ENCODE data around the gene ARHGEF2. TPM values are rescaled to one million over a fixed set of nuclear protein-coding genes. Genes with fewer than 3 reads are reported as not detected.

The ARHGEF2 gene
- 63.7 and 69.6 TPM in 2 replicates for total RNA-seq

DNA sequence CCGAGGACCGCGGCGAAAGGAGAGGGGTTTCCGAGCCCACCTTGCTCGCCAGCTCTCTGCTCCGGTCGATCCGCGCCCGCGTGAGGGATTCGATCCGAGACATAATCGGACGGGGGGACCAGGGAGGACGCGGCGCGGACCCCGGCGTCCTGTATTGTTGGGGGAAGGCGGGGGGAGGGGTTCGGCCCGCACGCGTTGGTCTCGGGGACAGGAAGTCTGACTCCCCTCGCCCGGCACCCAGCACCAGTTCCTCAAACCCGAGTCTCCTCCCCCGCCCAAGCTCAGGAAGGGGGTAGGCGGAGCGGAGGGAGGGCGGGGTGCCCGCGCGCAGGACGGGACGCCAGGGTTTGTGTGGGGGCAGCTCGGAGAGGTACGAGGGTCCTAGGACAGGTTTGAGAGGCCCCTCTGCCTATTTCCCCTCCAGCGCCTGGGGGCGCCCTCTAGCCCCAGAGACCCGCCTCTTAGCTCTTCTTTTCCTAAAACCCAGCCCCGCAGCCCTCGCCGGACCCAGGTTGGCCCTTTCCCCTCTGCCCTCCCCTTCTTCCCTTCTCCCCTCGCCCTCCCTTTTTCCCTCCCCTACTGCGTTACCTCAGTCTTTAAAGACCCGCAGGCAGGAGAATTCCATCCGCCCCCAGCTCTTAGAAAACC lies at the start of gene ARHGEF2:
Gene ARHGEF2 (minus strand): TSS at position 223 of the 648 bp plus-strand sequence. CDS start 120 bp downstream, at position 103.

DNA sequence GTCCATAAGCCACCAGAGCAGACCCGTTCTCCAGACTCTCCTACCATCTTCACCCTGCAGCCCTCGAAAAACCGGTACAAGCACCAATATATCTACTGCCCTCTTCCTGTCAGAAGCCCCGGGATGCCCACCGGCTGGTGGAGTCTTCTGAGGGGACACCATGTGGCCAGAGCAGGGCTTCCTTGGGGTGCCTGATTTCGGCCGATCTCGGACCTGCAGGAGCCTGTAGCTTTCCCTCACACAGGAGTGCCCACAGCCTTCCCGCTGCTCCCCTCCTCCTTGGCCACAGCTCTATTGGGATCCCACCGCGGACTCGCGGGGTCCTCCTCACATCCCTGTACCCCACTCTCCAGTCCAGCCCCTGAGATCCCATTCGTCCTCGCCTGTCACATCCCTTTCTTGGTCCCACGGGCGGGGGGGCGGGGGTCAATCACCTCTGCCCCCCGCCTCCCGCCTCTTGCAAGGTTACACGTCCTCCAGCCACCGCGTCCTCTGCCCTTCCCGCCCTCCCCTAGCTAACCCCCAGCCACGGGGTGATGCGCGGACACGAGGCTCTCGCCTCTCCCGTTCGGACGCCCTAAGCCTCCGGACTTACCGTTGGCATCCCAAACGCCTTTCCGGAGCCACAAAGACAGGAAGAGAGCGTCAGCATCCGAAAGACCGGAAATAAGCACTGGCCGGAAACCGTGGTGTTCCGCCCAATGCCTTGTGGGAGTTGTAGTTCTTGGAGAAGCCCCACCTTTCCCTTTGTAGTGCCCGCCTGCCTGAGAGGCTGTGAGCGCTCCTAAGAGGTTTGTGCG lies 42.1 kb upstream of the ARHGEF2 start, which contains the start of gene SSR2:
Gene SSR2 (minus strand): TSS at position 659 of the 800 bp plus-strand sequence. CDS start 784 bp downstream, outside the sequence.

GRCh38 chr1:155940993-155941844 lies 37.1 kb downstream of the ARHGEF2 start, which contains the start of gene RXFP4:
Gene RXFP4 (plus strand): TSS chr1:155941638. CDS start chr1:155941710, 72 bp downstream.

DNA sequence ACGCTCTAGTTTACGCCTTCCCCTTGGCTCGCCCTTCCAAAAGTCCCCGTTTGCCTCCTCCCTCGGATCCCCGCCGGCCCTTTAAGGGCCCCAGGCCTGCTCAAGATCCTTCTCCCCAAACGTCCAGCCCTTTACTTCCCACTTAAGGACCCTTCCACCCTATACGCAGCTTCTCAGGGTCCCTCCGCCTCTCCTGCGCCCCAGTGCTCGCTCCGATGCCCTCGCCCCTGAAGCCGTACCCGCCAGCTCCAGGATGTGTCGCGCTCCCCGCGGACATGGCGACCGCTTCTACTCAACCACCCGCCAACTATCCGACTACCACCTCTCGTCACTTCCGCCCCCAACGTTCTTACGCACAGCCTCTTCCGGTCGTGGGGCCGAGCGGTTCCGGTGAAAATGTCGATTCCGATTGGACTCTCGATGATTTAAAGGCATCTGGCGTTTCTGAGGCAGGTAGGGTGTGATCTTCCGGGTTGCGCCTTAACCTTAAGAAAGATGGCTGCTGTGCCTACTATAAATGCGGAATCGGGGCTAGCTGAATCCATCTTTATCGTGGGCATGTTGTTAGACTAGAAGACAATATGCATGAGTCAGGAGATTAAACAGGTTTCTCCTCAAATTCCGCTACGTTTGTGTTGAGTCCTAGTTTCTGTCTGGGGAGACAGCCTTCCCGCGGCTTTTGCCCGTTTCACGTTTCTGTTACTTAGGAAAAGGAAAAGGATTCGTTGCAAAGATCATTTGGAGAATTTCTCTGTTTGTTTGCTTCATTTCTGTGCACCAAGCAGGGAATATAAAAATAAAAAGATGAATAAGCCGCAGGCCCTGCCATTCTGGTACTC lies 44.0 kb downstream of the ARHGEF2 start, which contains the start of gene KHDC4:
Gene KHDC4 (minus strand): TSS at position 317 of the 839 bp plus-strand sequence. CDS start 40 bp downstream, at position 277.

DNA sequence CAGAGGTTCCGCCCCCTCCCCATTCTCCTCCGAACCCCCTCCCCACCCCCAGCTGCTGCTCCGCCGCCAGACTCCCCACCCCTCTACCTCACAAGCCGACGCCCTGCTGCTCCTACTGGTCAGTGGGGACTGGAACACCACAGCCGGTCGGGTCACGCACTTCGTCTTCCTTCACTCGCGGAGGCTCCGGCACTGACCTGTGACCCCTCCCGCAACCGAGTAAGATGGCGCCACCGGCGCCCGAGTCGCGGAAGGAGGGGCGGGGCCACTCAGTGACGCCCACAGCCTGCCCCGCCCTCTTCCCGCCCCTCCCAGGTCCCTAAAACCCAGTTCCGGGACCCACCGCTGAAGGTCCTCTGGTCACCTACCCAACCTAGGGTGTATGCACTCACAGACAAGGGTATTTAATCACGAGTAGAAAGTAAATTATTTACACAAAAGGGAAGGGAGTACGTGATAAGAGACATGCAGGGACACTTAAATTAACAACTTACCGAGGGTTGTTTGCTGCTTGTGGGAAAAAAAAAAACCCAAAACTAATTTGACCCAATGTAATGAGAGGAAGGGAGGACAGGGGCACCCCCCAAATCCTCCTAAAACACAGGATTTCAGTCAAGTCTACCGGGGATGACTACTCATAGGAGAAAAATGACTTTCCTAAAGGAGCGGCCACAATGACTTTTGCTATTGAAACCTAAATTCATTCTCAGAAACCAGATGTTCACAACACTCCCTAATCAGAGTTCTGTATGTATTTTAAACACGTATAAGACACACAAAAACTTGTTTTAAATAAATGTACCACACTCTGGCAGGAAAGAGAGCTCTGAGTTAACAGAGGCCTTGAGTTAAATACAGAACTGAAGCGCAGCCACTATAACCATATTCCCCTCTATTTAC lies 66.9 kb downstream of the ARHGEF2 start, which contains the start of gene RIT1:
Gene RIT1 (minus strand): TSS at position 194 of the 900 bp plus-strand sequence. CDS start 588 bp downstream, outside the sequence.

Other genes starting within 250 kb of the ARHGEF2 start
- gene GON4L, start 121.3 kb downstream of the ARHGEF2 start, total RNA-seq, result 28.7 and 34.8 TPM in 2 replicates
- gene SYT11, start 119.0 kb downstream of the ARHGEF2 start, total RNA-seq, result 80.1 and 93.3 TPM in 2 replicates
- gene RIT1, start 67.2 kb downstream of the ARHGEF2 start, total RNA-seq, result 46.0 and 61.7 TPM in 2 replicates
- gene KHDC4, start 44.1 kb downstream of the ARHGEF2 start, total RNA-seq, result 24.0 and 27.4 TPM in 2 replicates
- gene RXFP4, start 36.9 kb downstream of the ARHGEF2 start, total RNA-seq, result 0.12 TPM in 1 of 2 replicates, not detected in the other
- gene SSR2, start 42.4 kb upstream of the ARHGEF2 start, total RNA-seq, result 356 and 368 TPM in 2 replicates
- 9.8 and 11.6 TPM in 2 replicates for gene UBQLN4, start 75.3 kb upstream of the ARHGEF2 start, total RNA-seq
- 50.4 and 57.7 TPM in 2 replicates for gene LAMTOR2, start 76.2 kb upstream of the ARHGEF2 start, total RNA-seq
- not detected in 2 replicates for gene RAB25, start 82.6 kb upstream of the ARHGEF2 start, total RNA-seq
- gene MEX3A, start 103.9 kb upstream of the ARHGEF2 start, total RNA-seq, result 0.40 and 0.50 TPM in 2 replicates
- gene LMNA, start 136.2 kb upstream of the ARHGEF2 start, total RNA-seq, result 2,412 and 2,559 TPM in 2 replicates
- 3.0 and 6.8 TPM in 2 replicates for gene SEMA4A, start 175.0 kb upstream of the ARHGEF2 start, total RNA-seq
- 9.2 and 10.1 TPM in 2 replicates for gene SLC25A44, start 215.6 kb upstream of the ARHGEF2 start, total RNA-seq
- gene PMF1, start 234.5 kb upstream of the ARHGEF2 start, total RNA-seq, result 28.5 and 29.5 TPM in 2 replicates